ENCODE measurements around the gene TBX19.
A peak's percentile ranks its signal among the peaks of the same experiment; 100 is the strongest.

The TBX19 gene

DNA sequence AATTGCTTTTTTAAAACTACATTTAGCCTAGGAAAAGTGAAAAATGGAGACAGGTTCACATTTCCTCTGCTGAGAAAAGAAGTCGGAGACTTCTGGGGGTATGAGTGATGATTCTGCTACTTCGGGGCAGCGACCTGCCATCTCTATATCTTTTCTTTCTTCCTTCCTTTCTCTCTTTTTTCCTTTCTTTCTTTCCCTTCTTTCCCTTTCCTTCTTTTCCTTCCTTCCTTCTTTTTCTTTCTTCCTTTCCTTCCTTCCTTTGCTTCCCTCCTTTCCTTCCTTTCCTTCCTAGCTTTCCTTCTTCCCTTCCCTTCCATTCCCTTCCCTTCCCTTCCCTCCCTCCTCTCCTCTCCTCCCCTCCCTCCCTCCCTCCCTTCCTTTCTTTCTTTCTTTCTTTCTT, 17.8 kb downstream of the TBX19 start:
- H3K4me3 ChIP-seq (ENCODE audit: control insufficient read depth, low read depth, low read length), result no peak overlapping the region
- DNase-seq (ENCODE audit: low read depth), result no peak
- TF ChIP-seq, protein P1, sequence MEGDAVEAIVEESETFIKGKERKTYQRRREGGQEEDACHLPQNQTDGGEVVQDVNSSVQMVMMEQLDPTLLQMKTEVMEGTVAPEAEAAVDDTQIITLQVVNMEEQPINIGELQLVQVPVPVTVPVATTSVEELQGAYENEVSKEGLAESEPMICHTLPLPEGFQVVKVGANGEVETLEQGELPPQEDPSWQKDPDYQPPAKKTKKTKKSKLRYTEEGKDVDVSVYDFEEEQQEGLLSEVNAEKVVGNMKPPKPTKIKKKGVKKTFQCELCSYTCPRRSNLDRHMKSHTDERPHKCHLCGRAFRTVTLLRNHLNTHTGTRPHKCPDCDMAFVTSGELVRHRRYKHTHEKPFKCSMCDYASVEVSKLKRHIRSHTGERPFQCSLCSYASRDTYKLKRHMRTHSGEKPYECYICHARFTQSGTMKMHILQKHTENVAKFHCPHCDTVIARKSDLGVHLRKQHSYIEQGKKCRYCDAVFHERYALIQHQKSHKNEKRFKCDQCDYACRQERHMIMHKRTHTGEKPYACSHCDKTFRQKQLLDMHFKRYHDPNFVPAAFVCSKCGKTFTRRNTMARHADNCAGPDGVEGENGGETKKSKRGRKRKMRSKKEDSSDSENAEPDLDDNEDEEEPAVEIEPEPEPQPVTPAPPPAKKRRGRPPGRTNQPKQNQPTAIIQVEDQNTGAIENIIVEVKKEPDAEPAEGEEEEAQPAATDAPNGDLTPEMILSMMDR (IDR thresholded peaks at IDR 0.05; ENCODE audit: control insufficient read depth, insufficient read depth, low read depth, low read length, missing control alignments), result no peak

DNA sequence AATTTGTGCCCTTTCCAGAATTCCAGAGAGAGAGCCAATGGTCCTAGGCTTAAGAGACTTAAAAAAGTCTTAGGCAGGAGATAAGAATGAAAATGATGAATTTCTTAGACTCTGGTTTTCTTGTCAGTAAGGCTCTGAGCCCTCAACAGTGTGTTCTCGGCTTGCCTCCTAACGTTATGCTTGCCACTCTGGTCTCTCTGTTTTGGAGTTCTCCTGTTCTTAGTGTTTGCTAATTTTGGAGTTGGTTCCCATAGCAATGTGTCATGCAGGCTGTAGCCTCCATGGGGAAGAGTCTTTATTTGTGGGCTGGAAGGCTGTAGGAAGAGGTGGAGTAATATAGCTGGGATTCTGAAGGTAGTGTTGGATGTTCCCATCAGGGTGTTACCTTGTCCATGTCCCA, 19.9 kb downstream of the TBX19 start:
- H3K4me3 ChIP-seq (ENCODE audit: control insufficient read depth, low read depth, low read length), result no peak overlapping the region
- TF ChIP-seq, protein P1 (IDR thresholded peaks at IDR 0.05; ENCODE audit: control insufficient read depth, insufficient read depth, low read depth, low read length, missing control alignments), result no peak
- no peak for DNase-seq (ENCODE audit: low read depth)

DNA sequence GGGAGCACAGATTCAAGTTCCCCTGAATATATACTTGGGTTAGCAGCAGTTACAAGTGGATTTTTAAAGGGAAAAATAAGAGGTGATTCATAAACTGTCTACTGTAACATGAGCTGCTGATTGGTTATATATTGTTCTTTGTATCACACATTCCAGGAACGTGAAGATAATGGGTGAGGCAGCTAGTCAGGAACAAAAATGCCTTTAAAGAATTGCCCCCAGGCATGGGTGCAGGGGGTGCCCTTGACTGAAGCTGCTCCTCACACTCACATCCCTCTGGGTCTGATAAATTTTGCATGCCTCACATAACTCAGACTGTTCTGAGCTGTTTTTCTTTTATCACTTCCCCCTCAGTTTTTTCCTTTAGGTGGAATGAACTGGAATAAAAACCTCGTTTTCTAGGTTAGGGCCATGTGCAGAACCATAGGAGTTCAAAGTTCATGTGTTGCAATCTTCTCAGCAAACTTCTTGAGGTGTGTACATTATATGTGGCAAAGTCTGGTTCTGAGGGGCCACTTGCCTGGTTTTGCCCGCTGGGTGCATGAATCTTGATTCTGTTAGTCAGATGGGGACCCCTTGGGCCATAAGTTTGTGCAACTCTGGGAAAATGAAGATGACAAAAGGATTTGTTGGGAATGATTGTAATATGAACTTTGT, 21.1 kb downstream of the TBX19 start:
- TF ChIP-seq, protein P1 (IDR thresholded peaks at IDR 0.05; ENCODE audit: control insufficient read depth, insufficient read depth, low read depth, low read length, missing control alignments), result no peak
- H3K4me3 ChIP-seq (ENCODE audit: control insufficient read depth, low read depth, low read length), result no peak overlapping the region
- peak; percentile 80 for DNase-seq (ENCODE audit: low read depth)

DNA sequence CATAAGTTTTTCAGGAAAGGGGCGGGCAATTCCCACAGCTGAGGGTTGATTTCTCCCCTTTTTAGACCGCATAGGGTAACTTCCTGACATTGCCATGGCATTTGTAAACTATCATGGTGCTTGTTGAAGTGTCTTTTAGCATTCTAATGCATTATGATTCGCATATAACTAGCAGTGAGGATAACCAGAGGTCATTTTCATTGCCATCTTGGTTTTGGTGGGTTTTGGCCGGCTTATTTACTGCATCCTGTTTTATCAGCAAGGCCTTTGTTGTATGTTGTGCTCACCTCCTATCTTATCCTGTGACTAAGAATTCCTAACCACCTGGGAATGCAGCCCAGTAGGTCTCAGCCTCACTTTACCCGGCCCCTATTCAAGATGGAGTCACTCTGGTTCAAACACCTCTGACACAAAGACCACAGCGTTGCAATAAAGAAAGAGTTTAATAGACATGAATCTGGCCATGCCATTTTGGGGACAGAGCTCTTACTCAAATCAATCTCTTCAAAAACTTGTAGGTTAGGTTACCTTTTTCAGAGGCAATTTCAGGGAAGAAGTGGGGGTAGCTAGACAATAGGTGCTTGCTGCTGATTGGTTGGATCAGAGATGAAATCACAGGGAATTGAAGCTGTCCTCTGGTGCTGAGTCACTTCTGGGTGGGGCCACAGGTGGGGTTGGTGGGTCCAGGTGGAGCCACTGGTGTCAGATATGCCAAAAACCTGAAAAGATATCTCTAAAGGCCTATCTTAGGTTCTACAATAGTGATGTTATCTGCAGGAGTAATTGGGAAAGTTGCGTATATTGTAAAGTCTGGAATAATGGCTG, 23.3 kb downstream of the TBX19 start:
- no peak overlapping the region for H3K4me3 ChIP-seq (ENCODE audit: control insufficient read depth, low read depth, low read length)
- no peak for DNase-seq (ENCODE audit: low read depth)
- TF ChIP-seq, protein P1 (IDR thresholded peaks at IDR 0.05; ENCODE audit: control insufficient read depth, insufficient read depth, low read depth, low read length, missing control alignments), result no peak

DNA sequence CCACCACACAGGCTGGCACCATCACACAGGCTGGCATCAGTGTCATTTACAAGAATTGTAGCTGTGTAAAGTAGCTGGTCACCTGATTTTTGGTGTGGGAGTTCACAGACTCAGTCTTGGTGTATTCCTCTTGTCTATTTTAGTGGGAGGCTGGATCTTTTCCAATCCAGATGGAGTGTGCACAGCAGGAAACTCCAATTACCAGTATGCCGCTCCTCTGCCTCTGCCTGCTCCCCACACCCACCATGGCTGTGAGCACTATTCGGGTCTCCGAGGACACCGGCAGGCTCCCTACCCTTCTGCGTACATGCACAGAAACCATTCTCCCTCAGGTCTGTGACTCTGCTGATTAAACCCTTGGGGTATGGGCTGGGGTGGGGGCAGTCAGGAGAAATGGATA, 24.2 kb downstream of the TBX19 start:
- TF ChIP-seq, protein P1 (IDR thresholded peaks at IDR 0.05; ENCODE audit: control insufficient read depth, insufficient read depth, low read depth, low read length, missing control alignments), result no peak
- no peak for DNase-seq (ENCODE audit: low read depth)
- no peak overlapping the region for H3K4me3 ChIP-seq (ENCODE audit: control insufficient read depth, low read depth, low read length)

DNA sequence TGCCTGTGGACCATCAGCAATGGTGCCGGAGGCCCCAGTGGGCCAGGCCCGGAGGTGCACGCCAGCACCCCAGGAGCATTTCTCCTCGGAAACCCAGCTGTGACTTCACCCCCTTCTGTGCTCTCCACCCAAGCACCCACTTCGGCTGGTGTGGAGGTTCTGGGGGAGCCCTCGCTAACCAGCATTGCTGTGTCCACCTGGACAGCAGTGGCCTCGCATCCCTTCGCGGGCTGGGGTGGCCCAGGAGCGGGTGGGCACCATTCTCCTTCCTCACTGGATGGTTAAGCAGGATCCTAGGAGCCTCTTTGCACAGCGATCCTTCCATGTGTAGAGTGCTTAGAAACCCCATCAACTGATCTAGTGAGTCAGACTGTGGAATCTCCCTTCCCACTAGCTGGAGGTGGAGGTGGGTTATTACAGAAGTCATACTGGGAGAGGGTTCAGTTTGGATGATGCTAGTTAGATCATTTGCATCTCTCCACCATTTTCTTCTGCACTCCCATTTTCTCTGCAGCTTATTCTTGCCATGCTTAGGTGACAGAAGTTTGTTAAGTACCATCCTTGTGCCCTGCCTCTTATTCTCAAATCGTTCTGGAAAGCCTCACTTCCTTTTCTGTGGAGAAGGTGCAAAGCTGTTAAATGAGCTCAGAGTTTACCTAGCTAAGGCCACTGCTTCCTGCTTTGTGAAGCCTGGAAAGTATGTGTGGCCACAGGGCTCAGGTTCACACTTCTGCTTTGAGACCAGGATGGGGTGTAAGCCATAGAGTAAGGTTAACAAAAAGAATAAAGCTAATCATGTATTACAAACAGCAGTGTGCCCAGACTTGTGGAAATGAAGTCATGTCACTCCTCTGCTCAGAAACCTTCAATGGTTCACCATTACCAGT, 32.3 kb downstream of the TBX19 start:
- H3K4me3 ChIP-seq (ENCODE audit: control insufficient read depth, low read depth, low read length), result no peak overlapping the region
- TF ChIP-seq, protein P1 (IDR thresholded peaks at IDR 0.05; ENCODE audit: control insufficient read depth, insufficient read depth, low read depth, low read length, missing control alignments), result no peak
- DNase-seq (ENCODE audit: low read depth), result no peak
